ENCODE data around the gene HDAC4. TPM values are rescaled to one million over a fixed set of nuclear protein-coding genes. Genes with fewer than 3 reads are reported as not detected.

The HDAC4 gene
- total RNA-seq, 1 experiment from 2014 or later: 61.5 TPM

GRCh38 chr2:239234191-239235175 lies 166.3 kb downstream of the HDAC4 start:
- CTCF ChIA-PET: no interaction called here

GRCh38 chr2:239233576-239233975 lies 167.2 kb downstream of the HDAC4 start:
- intact Hi-C loops (cut with micrococcal nuclease; ENCODE audit: unreplicated experiment): no loop called here

More at GRCh38 chr2:239234191-239235175, 166.3 kb downstream of the HDAC4 start:
- no peak for TF ChIP-seq EZH2 (IDR thresholded peaks at IDR 0.05; ENCODE audit: low read depth)
- no peak for TF ChIP-seq CTCF (conservative IDR thresholded peaks at IDR 0.05)
- Histone ChIP-seq H3K4me1 (replicated peaks; ENCODE audit: insufficient read depth) (no peaks in the 10 kb centered on the region), H3F3A (ENCODE audit: insufficient read depth, low read depth) (no peaks in the 10 kb centered on the region), H3K4me2 (no peak overlapping the region), H3K9me2 (ENCODE audit: insufficient read depth) (no peaks in the 10 kb centered on the region), H2AFZ (no peak overlapping the region), H3K36me3 (ENCODE audit: low read depth) (no peaks in the 10 kb centered on the region), H4K20me1 (ENCODE audit: insufficient read depth) (no peaks in the 10 kb centered on the region), H3K4me3 (no peak overlapping the region), H3K27me3 (ENCODE audit: insufficient read depth, low read depth) (no peaks in the 10 kb centered on the region), H3K9me3 (ENCODE audit: insufficient read depth, low read depth) (no peaks in the 10 kb centered on the region), H3K27ac (no peak overlapping the region), H3K79me2 (ENCODE audit: low read depth) (no peaks in the 10 kb centered on the region)
- intact Hi-C loops (cut with micrococcal nuclease; ENCODE audit: unreplicated experiment): no loop called here
- no TSS peak for BruUV-seq (replicated peaks)
- DNase-seq: peak in 1 of 2 experiments; percentile 30
- POLR2A ChIA-PET (ENCODE audit: unreplicated experiment): interaction anchor here (0.8 kb wide), 1 partner anchor 40 kb away, joined by 8 read pairs; no protein-coding TSS in a partner anchor

GRCh38 chr2:239232195-239232578 lies 168.6 kb downstream of the HDAC4 start:
- H3K27me3 ChIP-seq (ENCODE audit: insufficient read depth, low read depth): no peaks in the 10 kb centered on the region
- H3K9me2 ChIP-seq (ENCODE audit: insufficient read depth): no peaks in the 10 kb centered on the region
- intact Hi-C loops (cut with micrococcal nuclease; ENCODE audit: unreplicated experiment): no loop called here
- CTCF ChIA-PET: interaction anchor here (0.8 kb wide), 1 partner anchor 43 kb away, joined by 4 read pairs; no protein-coding TSS in a partner anchor
- H2AFZ ChIP-seq: no peak overlapping the region
- no peak for TF ChIP-seq EZH2 (IDR thresholded peaks at IDR 0.05; ENCODE audit: low read depth)
- TF ChIP-seq CTCF (conservative IDR thresholded peaks at IDR 0.05): no peak
- H3K4me1 ChIP-seq (replicated peaks; ENCODE audit: insufficient read depth): no peaks in the 10 kb centered on the region
- H3F3A ChIP-seq (ENCODE audit: insufficient read depth, low read depth): no peaks in the 10 kb centered on the region
- no peaks in the 10 kb centered on the region for H3K36me3 ChIP-seq (ENCODE audit: low read depth)
- no peaks in the 10 kb centered on the region for H3K9me3 ChIP-seq (ENCODE audit: insufficient read depth, low read depth)
- H4K20me1 ChIP-seq (ENCODE audit: insufficient read depth): 0 out of 2 replicates have a peak, but pooled peaks cover 5% of the 10 kb centered on the region
- POLR2A ChIA-PET (ENCODE audit: unreplicated experiment): no interaction called here
- BruUV-seq (replicated peaks): no TSS peak
- H3K27ac ChIP-seq: no peak overlapping the region
- no peak overlapping the region for H3K4me2 ChIP-seq
- no peak overlapping the region for H3K4me3 ChIP-seq
- DNase-seq: peak in 1 of 2 experiments; percentile 18
- no peaks in the 10 kb centered on the region for H3K79me2 ChIP-seq (ENCODE audit: low read depth)

More at GRCh38 chr2:239233576-239233975, 167.2 kb downstream of the HDAC4 start:
- Histone ChIP-seq H3K36me3 (ENCODE audit: low read depth) (no peaks in the 10 kb centered on the region), H3K4me3 (no peak overlapping the region), H3F3A (ENCODE audit: insufficient read depth, low read depth) (no peaks in the 10 kb centered on the region), H3K79me2 (ENCODE audit: low read depth) (no peaks in the 10 kb centered on the region), H3K4me1 (replicated peaks; ENCODE audit: insufficient read depth) (no peaks in the 10 kb centered on the region), H3K9me3 (ENCODE audit: insufficient read depth, low read depth) (no peaks in the 10 kb centered on the region), H4K20me1 (ENCODE audit: insufficient read depth) (no peaks in the 10 kb centered on the region), H2AFZ (no peak overlapping the region), H3K4me2 (no peak overlapping the region), H3K27me3 (ENCODE audit: insufficient read depth, low read depth) (no peaks in the 10 kb centered on the region), H3K9me2 (ENCODE audit: insufficient read depth) (no peaks in the 10 kb centered on the region), H3K27ac (no peak overlapping the region)
- ChIA-PET POLR2A (ENCODE audit: unreplicated experiment) (no interaction called here), CTCF (no interaction called here)
- DNase-seq: no peak
- TF ChIP-seq CTCF (conservative IDR thresholded peaks at IDR 0.05): no peak
- no TSS peak for BruUV-seq (replicated peaks)
